Measurements from ENCODE around the gene SHISAL1.

GRCh38 chr22:44330188-44330743 is 17.5 kb upstream of the SHISAL1 start:
- TF ChIP-seq RARB (CRISPR knock-in tag; IDR thresholded peaks at IDR 0.05) (no peak), ESRRG (CRISPR knock-in tag; IDR thresholded peaks at IDR 0.05) (no peak), ISL1 (CRISPR knock-in tag; IDR thresholded peaks at IDR 0.05) (no peak), ZC3H10 (CRISPR knock-in tag; IDR thresholded peaks at IDR 0.05) (no peak), ZFP30 (CRISPR knock-in tag; IDR thresholded peaks at IDR 0.05) (no peak), ZNF70 (CRISPR knock-in tag; IDR thresholded peaks at IDR 0.05) (no peak), CSDC2 (CRISPR knock-in tag; IDR thresholded peaks at IDR 0.05) (no peak), ARNTL (CRISPR knock-in tag; IDR thresholded peaks at IDR 0.05; ENCODE audit: borderline replicate concordance, low read depth) (no peak), POU6F1 (CRISPR knock-in tag; IDR thresholded peaks at IDR 0.05; ENCODE audit: borderline replicate concordance, low read depth) (no peak), TCF4 (CRISPR knock-in tag; IDR thresholded peaks at IDR 0.05; ENCODE audit: borderline replicate concordance) (no peak), ZFP3 (CRISPR knock-in tag; IDR thresholded peaks at IDR 0.05) (no peak)
- TF ChIP-seq, protein P1, sequence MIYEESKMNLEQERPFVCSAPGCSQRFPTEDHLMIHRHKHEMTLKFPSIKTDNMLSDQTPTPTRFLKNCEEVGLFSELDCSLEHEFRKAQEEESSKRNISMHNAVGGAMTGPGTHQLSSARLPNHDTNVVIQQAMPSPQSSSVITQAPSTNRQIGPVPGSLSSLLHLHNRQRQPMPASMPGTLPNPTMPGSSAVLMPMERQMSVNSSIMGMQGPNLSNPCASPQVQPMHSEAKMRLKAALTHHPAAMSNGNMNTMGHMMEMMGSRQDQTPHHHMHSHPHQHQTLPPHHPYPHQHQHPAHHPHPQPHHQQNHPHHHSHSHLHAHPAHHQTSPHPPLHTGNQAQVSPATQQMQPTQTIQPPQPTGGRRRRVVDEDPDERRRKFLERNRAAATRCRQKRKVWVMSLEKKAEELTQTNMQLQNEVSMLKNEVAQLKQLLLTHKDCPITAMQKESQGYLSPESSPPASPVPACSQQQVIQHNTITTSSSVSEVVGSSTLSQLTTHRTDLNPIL (CRISPR knock-in tag; IDR thresholded peaks at IDR 0.05; ENCODE audit: low read depth) = no peak
